ENCODE measurements around the gene SEMA3B.

SEMA3B gene

GRCh38 chr3:50220109-50220508 lies 48.8 kb upstream of the SEMA3B start:
- TF ChIP-seq, protein P1, sequence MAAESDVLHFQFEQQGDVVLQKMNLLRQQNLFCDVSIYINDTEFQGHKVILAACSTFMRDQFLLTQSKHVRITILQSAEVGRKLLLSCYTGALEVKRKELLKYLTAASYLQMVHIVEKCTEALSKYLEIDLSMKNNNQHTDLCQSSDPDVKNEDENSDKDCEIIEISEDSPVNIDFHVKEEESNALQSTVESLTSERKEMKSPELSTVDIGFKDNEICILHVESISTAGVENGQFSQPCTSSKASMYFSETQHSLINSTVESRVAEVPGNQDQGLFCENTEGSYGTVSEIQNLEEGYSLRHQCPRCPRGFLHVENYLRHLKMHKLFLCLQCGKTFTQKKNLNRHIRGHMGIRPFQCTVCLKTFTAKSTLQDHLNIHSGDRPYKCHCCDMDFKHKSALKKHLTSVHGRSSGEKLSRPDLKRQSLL (tag by site-specific recombination; IDR thresholded peaks at IDR 0.05): no peak
- TF ChIP-seq ZNF157 (tag by site-specific recombination; IDR thresholded peaks at IDR 0.05) (no peak), ZNF677 (tag by site-specific recombination; IDR thresholded peaks at IDR 0.05) (no peak), ZNF341 (tag by site-specific recombination; IDR thresholded peaks at IDR 0.05; ENCODE audit: low read depth) (no peak), ZSCAN16 (tag by site-specific recombination; IDR thresholded peaks at IDR 0.05) (no peak), ZNF747 (tag by site-specific recombination; IDR thresholded peaks at IDR 0.05) (no peak), GLI2 (tag by site-specific recombination; IDR thresholded peaks at IDR 0.05; ENCODE audit: borderline replicate concordance, low read depth) (no peak), ZNF623 (tag by site-specific recombination; IDR thresholded peaks at IDR 0.05) (no peak)
- TF ChIP-seq, protein P2, sequence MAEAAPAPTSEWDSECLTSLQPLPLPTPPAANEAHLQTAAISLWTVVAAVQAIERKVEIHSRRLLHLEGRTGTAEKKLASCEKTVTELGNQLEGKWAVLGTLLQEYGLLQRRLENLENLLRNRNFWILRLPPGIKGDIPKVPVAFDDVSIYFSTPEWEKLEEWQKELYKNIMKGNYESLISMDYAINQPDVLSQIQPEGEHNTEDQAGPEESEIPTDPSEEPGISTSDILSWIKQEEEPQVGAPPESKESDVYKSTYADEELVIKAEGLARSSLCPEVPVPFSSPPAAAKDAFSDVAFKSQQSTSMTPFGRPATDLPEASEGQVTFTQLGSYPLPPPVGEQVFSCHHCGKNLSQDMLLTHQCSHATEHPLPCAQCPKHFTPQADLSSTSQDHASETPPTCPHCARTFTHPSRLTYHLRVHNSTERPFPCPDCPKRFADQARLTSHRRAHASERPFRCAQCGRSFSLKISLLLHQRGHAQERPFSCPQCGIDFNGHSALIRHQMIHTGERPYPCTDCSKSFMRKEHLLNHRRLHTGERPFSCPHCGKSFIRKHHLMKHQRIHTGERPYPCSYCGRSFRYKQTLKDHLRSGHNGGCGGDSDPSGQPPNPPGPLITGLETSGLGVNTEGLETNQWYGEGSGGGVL (tag by site-specific recombination; IDR thresholded peaks at IDR 0.05): no peak
- peaks cover 0 to 5% of the 10 kb centered on the region in 2 experiments; a peak in 1 of 3 replicates for H3K36me3 ChIP-seq (ENCODE audit: control insufficient read depth in 2 of 2, insufficient read depth in 1 of 2, low read length in 2 of 2)
- no peaks in the 10 kb centered on the region for H3K9me3 ChIP-seq (ENCODE audit: control insufficient read depth, insufficient read depth, low read depth, low read length)
- ChIA-PET POLR2A (no interaction called here), CTCF (interaction anchor here (0.7 to 17.6 kb wide), 4 partner anchors 26 to 54 kb away, joined by 3 to 237 read pairs (median 4); partner anchors contain the start of gene GNAT1)
- H3K4me3 ChIP-seq (ENCODE audit: low read depth, low read length): no peak overlapping the region
- H3K27ac ChIP-seq (ENCODE audit: extremely low read depth, low read depth, low read length): no peak overlapping the region
- H3K4me1 ChIP-seq (ENCODE audit: control insufficient read depth, insufficient read depth, low read length): no peaks in the 10 kb centered on the region

DNA sequence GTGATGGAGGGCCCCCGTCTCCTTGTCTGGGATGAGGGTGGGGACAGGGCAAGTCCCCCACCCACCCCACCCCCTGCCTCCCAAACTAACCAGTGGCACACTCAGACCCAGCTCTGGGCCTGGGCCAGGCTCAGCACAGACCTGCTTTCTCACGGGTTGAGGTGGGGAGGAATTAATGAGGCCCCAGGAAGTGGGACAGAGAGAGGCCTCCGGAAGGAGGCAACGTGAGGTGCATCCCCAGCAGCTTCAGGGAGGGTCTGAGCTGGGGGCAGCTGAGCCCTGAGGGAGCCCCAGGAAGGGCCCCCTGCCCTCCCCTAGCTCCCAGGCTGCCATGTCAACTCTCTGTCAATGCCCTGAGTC lies 47.9 kb upstream of the SEMA3B start:
- Histone ChIP-seq H3K9me3 (ENCODE audit: control insufficient read depth, insufficient read depth, low read depth, low read length) (no peaks in the 10 kb centered on the region), H3K27ac (ENCODE audit: extremely low read depth, low read depth, low read length) (no peak overlapping the region), H3K4me3 (ENCODE audit: low read depth, low read length) (no peak overlapping the region), H3K36me3 (ENCODE audit: control insufficient read depth in 2 of 2, insufficient read depth in 1 of 2, low read length in 2 of 2) (peaks cover 0 to 5% of the 10 kb centered on the region in 2 experiments; a peak in 1 of 3 replicates), H3K4me1 (ENCODE audit: control insufficient read depth, insufficient read depth, low read length) (no peaks in the 10 kb centered on the region)
- peak; percentile 18; the same call in 1 of the 2 replicates for TF ChIP-seq GLIS1 (tag by site-specific recombination; IDR thresholded peaks at IDR 0.05)
- TF ChIP-seq ZNF664 (tag by site-specific recombination; IDR thresholded peaks at IDR 0.05): no peak
- TF ChIP-seq ZNF621 (tag by site-specific recombination; IDR thresholded peaks at IDR 0.05): no peak
- TF ChIP-seq ZNF830 (tag by site-specific recombination; IDR thresholded peaks at IDR 0.05; ENCODE audit: low read depth): no peak
- no peak for TF ChIP-seq ZNF639 (tag by site-specific recombination; IDR thresholded peaks at IDR 0.05)
- ChIA-PET CTCF (interaction anchor here (0.6 to 17.6 kb wide), 3 partner anchors 28 to 89 kb away, joined by 3 to 237 read pairs (median 3); partner anchors contain the start of gene GNAT1), POLR2A (no interaction called here)

DNA sequence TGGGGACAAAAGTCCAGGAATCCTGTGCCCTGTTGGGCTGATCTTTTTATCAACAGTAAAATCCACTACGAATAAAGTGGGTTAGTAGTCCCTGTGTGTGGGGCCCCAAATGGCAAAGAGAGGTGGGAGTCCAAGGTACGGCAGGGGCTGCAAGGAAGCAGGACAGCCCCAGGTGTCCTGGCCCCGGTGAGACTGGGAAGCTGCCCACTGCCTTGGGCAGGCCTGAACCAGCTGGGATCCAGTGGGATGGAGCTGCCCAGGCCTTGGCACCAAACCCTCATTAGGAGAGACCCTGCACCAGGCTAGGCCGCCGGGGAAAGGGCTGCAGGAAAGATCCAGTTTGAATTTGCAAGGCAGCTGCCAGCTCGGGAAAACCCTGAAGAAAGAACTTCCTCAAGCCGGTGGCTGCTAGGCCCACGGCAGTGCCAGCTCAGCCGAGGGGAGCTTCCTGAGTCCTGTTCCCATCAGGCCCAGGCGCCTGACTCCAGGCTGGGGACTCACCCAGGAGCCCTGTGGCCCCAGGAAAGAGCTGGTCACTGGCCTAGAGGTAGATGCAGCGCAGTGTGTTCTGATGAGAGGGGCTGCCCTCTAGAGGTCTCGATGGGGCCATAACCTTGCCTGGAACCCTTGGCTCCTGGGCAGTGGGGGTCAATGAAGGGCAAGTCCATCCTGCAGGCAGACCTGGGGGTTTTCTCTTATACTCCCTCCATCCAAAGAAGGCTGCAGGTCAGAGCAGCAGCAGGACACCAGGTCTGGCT lies 47.4 kb upstream of the SEMA3B start:
- H3K4me1 ChIP-seq (ENCODE audit: control insufficient read depth, insufficient read depth, low read length): no peaks in the 10 kb centered on the region
- H3K36me3 ChIP-seq (ENCODE audit: control insufficient read depth in 2 of 2, insufficient read depth in 1 of 2, low read length in 2 of 2): peaks cover 0 to 5% of the 10 kb centered on the region in 2 experiments; a peak in 1 of 3 replicates
- no peaks in the 10 kb centered on the region for H3K9me3 ChIP-seq (ENCODE audit: control insufficient read depth, insufficient read depth, low read depth, low read length)
- H3K27ac ChIP-seq (ENCODE audit: extremely low read depth, low read depth, low read length): no peak overlapping the region
- POLR2A ChIA-PET: interaction anchor here (0.6 kb wide), 1 partner anchor 1279 kb away, joined by 4 read pairs; no protein-coding TSS in a partner anchor
- no peak overlapping the region for H3K4me3 ChIP-seq (ENCODE audit: low read depth, low read length)
- CTCF ChIA-PET: interaction anchor here (0.6 to 17.6 kb wide), 4 partner anchors 28 to 111 kb away, joined by 3 to 237 read pairs (median 4); partner anchors contain the start of gene GNAT1
- TF ChIP-seq EGR2 (tag by site-specific recombination; IDR thresholded peaks at IDR 0.05; ENCODE audit: low read depth) (no peak), TCF7L2 (IDR thresholded peaks at IDR 0.05; ENCODE audit: borderline replicate concordance, low read depth, low read length) (no peak), ZNF423 (tag by site-specific recombination; IDR thresholded peaks at IDR 0.05) (no peak), MYNN (tag by site-specific recombination; IDR thresholded peaks at IDR 0.05; ENCODE audit: borderline replicate concordance) (no peak), ZNF701 (tag by site-specific recombination; IDR thresholded peaks at IDR 0.05) (no peak), AEBP2 (tag by site-specific recombination; IDR thresholded peaks at IDR 0.05; ENCODE audit: borderline replicate concordance) (no peak), ZNF658 (tag by site-specific recombination; IDR thresholded peaks at IDR 0.05) (no peak), ZNF768 (tag by site-specific recombination; IDR thresholded peaks at IDR 0.05) (no peak), ZNF660 (tag by site-specific recombination; IDR thresholded peaks at IDR 0.05) (no peak), ZNF488 (tag by site-specific recombination; IDR thresholded peaks at IDR 0.05) (no peak)
